Sigmoid colon (tissue), 4 donors: Measurements from ENCODE around the gene NHSL2.

ENCODE experiments used
- POLR2AphosphoS5 ChIP-seq, 4 donors: sonication (generic); formaldehyde crosslinking; IDR thresholded peaks; one replicate each; pipeline ENCODE4 v1.6.1; 2017; ENCODE audit warnings: antibody characterized with exemption in 4 of 4
- TF ChIP-seq, protein P1 (sequence below), 4 experiments: fragments of 450-650 bp in 3 of 4; fragments of 200-600 bp in 1 of 4; IDR thresholded peaks; one replicate each; pipeline ENCODE4 v1.5.1; 2016 to 2019; ENCODE audit warnings: antibody characterized with exemption in 4 of 4, mild to moderate bottlenecking in 3 of 4, moderate library complexity in 2 of 4

- TF ChIP-seq, protein P1, sequence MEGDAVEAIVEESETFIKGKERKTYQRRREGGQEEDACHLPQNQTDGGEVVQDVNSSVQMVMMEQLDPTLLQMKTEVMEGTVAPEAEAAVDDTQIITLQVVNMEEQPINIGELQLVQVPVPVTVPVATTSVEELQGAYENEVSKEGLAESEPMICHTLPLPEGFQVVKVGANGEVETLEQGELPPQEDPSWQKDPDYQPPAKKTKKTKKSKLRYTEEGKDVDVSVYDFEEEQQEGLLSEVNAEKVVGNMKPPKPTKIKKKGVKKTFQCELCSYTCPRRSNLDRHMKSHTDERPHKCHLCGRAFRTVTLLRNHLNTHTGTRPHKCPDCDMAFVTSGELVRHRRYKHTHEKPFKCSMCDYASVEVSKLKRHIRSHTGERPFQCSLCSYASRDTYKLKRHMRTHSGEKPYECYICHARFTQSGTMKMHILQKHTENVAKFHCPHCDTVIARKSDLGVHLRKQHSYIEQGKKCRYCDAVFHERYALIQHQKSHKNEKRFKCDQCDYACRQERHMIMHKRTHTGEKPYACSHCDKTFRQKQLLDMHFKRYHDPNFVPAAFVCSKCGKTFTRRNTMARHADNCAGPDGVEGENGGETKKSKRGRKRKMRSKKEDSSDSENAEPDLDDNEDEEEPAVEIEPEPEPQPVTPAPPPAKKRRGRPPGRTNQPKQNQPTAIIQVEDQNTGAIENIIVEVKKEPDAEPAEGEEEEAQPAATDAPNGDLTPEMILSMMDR (IDR thresholded peaks at IDR 0.05): no peak
- no peak for TF ChIP-seq POLR2AphosphoS5 (IDR thresholded peaks at IDR 0.05)
Measured at GRCh38 chrX:72120837-72121236, 210.2 kb downstream of the NHSL2 start.
